ENCODE data around the gene XYLT1. TPM values are rescaled to one million over a fixed set of nuclear protein-coding genes. Genes with fewer than 3 reads are reported as not detected.

XYLT1 gene
- total RNA-seq, 1 experiment from 2014 or later: 0.80 TPM

DNA sequence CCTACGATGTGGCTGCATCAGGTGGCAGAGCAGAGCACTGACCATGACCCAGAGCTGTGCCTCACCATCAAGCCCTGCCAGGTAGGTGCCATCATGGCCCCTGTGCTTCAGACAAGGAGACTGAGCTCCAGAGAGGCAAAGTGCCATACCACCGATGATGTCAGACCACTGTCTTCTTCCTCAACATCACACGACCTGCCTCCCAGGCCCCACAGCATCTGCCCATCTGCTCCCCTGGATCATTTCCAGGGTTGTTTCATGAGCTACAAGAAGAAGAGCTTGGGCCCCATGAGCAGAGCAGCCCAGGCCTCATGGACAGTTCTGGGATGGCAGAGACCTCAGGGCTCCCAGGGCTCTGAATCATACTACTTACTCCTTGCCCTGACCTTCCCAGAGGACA, 9.9 kb downstream of the XYLT1 start:
- no peak for DNase-seq (ENCODE audit: low read depth)

DNA sequence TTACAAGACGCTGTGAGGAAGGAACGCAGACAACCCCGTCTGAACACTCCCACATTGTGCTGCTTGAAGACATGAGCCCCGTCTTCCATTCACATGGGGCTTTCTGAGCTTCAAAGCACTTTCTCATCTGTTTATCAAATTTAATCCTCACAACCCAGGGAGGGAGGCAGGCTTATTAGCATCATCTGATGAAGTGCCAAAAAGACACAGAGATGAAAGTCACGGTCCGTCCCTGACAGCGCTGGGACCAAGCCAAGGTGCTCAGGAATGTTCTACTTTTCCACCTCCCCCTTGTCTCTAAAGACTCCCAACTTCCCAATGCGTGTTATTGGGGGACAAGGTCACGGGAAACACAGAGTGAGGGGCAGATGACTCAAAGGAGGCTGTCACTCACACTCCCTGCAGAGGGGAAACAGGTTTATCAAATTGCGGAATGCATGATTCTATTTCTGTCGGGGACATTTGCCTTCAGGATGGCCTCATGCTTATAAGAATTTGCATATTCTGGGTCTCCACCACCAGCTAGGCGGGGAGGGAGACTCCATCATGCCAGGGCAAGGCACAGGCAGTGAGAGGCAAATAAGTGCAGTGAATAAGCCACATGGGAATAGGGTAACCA, 10.7 kb downstream of the XYLT1 start:
- DNase-seq (ENCODE audit: low read depth): no peak

DNA sequence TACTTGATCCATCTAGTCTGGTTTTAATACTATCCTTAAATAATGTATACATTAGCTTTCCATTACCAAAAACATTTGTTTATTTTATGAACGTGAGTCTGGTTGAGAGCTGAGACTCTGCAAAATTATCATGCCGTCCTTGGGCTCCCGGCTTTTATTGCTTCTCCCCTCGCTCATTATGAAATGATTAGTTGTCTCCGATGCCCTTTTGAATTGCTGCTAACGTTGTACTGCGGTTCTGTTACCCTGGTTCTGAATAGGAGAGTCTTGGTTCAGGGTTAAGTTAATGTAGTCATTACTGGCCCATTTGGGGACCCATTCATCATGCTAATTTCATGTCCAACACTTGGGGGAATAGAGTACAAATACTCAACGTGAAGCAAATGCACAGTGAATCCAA, 12.8 kb downstream of the XYLT1 start:
- no peak for DNase-seq (ENCODE audit: low read depth)

DNA sequence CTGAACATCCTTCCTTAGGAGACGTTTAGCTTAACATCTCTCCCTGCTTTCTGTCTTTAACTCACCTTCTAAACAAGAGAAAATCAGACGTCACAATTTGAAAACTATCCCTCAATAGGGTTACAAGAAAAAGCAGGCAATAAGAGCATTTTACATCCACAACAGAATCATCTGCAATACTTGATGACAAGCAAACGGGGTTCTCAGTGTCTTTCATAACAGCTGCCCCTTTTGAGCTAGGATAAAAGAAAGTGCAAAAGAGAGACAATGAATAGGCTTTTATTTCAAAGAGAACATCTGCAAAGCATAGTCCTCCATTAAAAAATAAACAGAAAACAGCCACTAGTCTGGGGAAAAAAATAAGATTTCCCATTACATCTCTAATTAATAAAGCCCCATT, 13.2 kb downstream of the XYLT1 start:
- DNase-seq (ENCODE audit: low read depth): no peak

DNA sequence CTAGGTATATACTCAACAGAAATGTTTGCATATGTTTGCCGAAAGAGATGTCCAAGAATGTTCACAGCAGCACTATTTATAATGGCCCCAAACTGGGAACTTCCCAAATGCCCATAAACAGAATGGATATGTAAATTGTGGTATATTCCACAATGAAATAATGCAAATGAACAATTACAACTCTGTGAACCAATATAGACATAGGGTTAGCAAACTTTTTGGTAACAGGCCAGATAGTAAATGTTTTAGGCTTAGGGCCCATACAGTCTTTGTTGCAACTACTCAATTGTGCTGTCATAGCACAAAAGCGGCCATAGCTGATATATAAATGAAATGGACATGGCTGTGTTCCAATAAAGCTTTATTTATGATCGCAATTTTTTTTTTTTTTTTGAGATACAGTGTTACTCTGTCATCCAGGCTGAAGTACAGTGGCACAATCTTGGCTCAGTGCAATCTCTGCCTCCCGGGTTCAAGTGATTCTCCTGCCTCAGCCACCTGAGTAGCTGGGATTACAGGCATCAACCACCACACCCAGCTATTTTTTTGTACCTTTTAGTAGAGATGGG, 16.5 kb downstream of the XYLT1 start:
- no peak for DNase-seq (ENCODE audit: low read depth)

DNA sequence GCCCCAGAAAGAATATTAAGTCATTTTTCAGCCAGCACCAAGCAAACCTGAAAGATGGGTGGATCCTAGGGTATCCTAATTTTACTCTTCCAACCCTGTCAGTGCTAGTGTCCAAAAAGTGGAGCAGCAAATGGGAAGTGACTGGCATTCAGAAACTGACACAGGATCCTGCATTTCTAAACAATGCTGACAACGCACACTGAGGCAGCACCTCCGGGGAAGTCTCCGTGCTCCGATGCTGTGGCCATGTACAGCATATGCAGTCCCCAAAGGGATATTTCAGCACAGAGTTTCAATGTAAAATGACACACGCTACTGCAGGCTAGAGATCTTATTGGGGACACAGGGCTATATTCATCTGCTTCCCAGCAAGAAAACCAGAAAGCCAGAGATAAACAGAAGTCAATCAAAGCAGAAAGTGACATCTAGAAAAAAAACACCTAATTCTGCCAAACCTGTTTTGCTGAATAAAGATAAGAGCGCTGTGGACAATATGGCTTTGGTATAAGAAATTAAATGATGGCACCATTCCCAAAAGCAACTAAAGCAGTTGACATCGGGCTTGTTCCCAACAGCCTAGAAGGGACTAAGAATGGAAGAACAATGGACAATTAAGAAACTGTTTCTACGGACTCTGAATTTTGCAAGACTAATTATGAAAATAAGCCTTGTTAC, 17.3 kb downstream of the XYLT1 start:
- no peak for DNase-seq (ENCODE audit: low read depth)

DNA sequence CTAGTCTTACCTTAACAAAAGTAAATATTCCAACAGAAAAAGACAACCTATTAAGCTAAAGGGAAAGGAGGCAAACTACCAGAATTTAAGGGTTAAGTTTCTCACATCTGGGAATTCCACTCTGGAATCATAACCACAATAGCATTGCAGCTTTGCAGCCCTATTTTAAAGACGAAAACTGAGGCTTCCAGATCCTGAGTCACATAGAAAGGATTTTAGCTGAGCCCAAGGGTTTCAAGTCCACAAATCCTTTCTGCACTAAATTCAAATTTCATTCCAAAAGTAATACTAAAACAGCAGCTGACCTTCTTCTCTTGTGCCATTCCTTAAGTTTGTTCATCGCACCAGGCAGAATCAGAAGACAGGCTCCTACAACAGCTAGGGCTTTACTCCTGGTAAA, 17.8 kb downstream of the XYLT1 start:
- DNase-seq (ENCODE audit: low read depth): no peak

DNA sequence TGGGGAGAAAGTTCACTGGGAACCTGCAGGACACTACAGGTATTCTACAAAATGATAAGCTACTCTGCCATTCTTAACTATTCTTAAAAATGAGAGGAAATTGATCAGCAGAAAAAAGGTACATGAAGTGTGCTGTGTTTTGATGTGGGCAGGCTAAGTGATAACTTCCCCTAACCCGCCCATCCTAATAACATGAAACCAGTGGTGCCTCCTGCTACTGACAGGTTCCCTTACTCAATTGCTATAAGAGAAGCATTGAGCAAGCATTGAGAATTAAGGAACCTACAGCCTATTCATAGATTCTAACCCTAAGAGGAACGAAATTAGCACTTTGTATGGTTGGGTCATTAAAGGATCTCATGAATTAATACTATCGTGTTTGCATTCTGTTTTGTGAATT, 18.9 kb downstream of the XYLT1 start:
- DNase-seq (ENCODE audit: low read depth): no peak

DNA sequence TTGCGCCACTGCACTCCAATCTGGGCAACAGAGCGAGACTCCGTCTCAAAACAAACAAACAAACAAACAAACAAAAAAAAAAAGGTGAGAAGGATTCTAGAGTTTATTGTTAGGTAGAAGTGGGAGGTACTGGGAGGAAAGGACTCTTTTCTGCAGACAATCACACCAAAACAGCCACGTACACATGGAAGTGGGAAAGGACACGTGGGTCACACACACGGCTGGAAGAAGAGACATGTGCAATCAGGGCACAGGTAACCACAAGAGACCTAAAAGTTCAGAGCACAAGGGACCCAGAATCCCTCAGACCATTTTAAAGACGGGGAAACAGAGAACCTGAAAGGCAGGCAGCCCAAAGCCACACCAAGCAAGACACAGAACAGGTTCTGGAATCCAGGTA, 20.5 kb downstream of the XYLT1 start:
- DNase-seq (ENCODE audit: low read depth): no peak

DNA sequence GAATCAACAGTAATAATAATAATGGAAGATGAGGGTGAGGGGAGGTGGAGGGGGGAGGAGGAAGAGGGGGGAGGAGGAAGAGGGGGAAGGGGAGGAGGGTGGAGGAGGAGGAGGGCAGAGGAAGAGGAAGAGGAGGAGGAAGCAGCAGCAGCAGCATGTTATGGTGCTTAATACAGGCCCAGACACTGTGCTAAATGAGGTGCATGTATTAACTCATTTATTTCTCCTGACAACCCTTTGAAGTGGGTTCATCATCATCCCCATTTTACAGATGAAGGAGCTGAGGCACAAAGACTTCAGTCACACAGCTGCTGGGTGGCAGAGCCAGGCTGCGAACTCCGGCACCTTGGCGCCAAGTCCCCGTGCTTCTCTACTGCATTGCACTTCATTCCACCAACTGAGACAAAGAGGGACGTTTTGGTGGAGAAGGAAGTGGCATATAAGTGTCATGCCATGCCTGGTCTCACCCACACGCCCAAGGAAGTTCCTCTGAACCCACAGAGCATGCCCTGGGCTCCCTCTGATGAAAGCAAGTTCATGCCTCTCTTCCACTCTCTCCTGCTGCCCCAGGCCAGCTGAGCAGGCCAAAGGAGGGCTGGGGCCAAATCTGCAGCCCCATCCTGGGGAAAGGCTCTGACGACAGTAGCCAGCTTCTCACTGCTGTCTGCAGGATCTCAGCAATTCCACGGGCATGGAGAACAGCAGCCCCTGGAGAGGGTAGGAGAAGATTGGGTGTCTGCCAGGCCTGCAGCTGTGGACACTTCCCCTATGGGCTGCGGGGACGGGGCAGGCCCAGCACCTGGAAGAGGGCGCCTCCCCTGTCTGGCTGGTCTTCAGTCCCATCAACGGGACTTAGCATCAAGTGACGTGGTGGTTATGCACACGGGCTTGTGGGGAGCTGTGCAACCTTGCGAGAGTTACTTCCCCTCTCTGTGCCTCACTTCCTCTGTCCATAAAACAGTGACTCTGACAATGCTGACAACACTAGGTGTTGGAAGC, 21.8 kb downstream of the XYLT1 start:
- no peak for DNase-seq (ENCODE audit: low read depth)

DNA sequence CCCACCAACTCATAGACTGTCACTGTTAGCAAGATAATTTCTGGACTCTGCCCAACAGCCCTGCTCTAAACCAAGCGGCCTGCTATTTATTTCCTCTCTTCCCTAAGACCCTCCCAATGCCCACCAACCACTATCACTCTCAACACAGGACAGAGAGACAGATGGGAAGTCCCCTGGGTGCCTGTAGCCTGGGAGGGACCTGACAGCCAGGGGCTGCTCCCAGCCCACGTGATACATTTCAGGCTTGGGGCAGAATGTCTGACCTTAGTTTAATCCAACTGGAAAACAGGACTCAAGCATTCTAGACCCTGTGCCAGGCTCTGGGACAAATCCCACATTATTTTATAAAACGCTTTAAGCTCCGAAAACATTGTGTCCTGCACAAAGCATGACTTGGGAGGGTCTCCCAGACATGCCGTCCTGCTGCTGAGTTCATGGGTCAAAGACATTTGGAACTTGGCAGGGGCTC, 23.6 kb downstream of the XYLT1 start:
- DNase-seq (ENCODE audit: low read depth): no peak

DNA sequence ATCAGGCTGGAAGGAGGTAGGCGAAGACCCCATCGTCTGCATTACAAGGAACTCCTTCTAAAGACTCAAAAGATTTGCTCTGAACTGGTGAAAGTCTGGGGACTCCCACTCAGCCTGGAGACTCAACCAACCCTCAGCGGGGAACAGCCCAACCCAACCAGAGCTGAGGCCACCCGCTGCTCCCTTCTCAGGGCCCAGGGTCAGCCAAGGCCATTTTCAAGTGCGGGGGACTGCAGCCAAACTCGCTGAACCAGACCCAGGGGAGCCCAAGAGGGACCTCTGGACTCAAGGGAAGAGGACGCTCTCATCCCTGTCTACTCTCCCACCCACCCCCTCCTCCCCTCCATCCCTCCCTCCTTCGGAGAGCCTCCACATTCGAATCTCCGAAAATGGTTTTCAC, 24.1 kb downstream of the XYLT1 start:
- DNase-seq (ENCODE audit: low read depth): no peak

DNA sequence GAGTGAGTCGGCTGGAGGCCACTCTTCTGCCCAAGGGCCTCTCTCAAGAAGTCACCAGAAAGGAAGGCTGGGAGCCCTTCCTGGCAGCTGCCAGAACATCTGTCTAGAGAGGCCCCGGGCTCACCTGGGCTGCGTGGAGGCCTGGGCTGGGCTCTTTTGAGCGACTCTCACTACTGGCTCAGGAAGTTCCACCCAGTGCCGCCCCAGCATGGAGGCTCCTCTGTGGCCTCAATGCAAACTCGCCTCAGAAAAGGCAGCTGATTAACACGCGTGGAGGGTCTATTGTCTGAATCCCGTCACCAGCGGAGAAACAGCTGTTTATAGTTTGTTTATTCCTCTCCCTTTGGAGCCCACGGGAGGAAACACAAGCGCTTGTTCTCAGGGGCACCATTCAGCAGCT, 25.3 kb downstream of the XYLT1 start:
- no peak for DNase-seq (ENCODE audit: low read depth)

DNA sequence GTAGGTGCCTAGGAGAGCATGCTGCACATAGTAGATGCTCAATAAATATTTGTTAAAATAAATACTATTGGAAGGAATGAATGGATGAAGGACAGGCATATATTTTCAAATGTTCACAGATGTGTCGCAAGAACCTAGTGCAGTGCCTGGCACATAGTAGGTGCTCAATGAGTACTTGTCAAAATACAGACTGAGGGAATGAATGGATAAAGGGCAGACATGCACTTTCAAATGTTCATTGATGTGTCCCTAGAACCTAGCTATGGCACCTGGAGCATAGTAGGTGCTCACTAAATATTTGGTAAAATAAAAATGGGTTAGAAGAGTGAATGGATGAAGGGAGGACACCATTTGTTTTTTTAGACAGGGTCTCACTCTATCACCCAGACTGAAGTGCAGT, 26.1 kb downstream of the XYLT1 start:
- DNase-seq (ENCODE audit: low read depth): no peak

DNA sequence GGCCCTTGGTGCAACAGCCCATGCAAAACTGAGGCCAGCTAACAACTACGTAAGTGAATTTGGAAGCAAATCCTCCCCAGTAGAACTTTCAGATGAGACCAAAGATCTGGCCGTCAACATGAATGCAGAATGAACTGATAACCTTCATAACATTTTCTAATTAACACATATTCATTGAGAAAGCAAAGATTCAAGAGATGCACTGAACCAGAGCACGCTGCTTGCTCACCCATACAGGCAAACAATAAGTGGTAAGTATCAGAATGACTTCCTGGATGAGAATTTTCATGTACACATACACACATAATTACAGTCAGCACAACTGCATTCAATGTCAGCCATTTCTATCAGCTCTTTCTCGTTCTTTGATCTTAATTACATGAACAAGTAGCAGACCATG, 30.6 kb downstream of the XYLT1 start:
- no peak for DNase-seq (ENCODE audit: low read depth)

DNA sequence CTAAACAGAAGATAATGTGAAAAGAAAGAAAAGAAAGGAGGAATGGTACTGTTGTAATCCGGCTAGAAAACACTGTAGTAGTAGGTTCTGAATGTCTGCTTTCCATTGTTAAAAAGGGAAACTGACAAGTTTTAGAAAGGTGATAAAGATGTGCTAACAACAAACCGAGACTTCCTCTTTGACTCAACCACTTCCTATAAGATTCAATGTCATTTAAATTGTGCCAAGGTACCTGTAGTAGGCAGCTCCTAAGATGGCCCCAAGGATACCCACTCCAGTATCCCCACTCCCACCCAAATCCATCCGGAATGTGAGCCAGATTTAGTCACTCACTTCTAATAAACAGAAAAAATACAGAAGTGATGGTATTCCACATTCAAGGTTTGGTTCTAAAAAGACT, 31.2 kb downstream of the XYLT1 start:
- no peak for DNase-seq (ENCODE audit: low read depth)

DNA sequence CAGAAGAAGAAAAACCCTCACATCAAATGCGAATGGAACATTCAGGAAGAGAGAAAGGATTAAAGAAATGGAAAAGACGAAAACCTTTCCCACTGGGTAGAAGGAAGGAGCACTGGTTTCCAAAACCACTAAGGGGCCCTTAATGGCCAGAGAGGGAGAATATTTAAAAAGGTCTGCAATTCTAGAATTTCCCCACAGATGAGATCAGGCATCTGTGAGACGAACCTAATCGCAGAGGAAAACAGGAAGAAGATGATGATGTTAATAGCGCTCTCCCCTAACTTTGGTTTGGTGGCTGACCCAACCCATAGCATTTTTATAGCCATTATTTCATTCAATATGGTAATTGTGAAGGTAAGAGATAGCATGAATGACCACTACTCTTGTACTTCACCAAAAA, 32.8 kb downstream of the XYLT1 start:
- DNase-seq (ENCODE audit: low read depth): no peak

DNA sequence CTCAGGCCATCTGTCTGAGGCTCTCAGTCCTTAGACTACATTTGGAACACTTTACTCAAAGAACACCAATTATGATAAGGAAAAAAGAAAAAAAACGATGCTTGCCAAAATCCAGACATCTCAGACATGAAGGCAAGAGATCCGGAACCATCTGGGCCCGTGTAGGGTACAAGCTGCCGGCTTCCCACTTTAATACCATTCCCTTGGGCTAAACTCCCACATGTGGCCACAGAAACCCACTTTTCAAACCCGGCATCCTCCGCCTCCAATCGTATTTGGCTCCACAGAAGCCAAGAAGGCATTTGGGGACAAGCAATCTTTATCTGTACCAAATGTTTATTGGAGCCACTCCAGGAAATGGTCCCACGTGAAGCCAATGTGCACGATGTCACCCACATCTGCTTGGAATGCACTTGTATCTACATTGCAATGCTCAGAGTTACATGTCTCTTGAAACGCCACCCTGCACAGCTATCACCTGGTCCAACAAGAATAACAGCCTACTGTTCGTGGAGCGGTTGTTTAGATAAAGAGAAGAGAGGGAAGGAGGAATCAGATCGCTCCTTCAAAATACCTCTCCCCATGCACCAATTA, 33.5 kb downstream of the XYLT1 start:
- no peak for DNase-seq (ENCODE audit: low read depth)

DNA sequence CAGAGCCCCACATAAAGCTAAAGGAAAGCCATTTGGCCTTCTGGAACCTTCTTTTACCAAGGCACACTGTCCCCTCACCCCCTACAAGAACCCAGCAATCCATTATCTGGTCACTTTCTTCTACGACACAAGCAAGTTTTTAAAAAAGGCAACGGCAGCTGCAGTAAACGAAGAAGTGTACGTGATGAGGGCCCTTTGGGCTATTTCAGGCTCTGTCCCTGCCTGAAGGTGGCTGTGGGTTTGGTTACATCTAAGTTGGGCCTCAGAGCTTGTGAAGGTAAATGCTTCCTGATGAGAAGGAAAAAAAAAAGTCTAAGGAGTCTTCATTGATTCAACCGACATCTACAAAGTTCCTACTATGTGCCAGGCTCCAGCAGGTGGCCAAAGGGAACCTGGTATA, 35.4 kb downstream of the XYLT1 start:
- DNase-seq (ENCODE audit: low read depth): no peak

DNA sequence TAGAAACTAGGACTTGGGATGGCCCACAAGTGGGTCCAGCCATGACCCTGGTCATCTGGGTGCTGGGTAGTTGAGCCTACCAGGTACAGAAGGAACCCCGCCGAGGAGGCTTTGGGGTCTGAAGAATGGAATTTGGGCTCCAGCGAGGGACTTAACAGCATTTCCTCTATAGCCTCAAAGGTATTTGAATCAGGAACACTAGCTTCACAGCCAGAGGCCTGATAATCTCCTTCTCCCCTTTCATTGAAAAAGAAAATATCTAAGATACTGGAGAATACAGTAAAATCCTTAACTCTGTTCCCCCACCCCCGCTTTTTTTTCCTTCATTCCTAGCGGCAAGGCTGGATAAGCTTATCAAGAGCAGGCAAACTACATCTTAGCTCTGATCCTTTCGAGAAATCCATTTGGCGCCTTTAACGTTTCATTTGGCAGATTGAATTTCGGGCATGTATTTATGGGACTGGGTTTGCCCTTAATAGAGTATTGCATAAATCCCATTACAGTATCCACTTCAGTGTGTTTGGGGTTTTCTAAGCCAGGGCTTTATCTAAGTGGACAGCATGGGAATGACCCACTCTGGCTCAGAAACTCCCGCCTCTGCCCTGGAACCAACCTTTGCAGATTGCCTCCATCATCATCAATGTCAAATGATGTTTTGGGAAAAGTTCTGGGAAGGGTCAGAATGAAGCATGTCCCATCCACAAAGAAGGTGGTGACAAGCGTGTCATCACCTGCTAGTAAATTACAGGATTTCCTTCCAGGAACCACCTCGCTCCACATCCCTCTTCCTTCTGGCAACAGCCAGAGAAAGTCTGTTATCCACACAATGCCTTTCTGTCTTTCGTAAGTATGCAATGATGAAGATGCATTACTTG, 36.9 kb downstream of the XYLT1 start:
- DNase-seq (ENCODE audit: low read depth): no peak

Data from HT1080 (cell line).